ENCODE measurements around the gene NEO1. TPM values are rescaled to one million over a fixed set of nuclear protein-coding genes. Genes with fewer than 3 reads are reported as not detected.
A peak's percentile ranks its signal among the peaks of the same experiment; 100 is the strongest.
"Not testable (repeated sequence)": the region's sequence is repeated elsewhere in the genome, so short reads cannot be mapped to it uniquely, and the experiment has no call there.

NEO1 gene
- total RNA-seq, 1 donor from 2014 or later: 75.6 TPM

GRCh38 chr15:73298522-73299245, 246.4 kb downstream of the NEO1 start:
- no peak overlapping the region for H3K27ac Mint-ChIP-seq (ENCODE audit: unreplicated experiment)
- H3K9me3 Mint-ChIP-seq: no peaks in the 10 kb centered on the region
- peaks cover 14% of the 10 kb centered on the region for H3K36me3 Mint-ChIP-seq (ENCODE audit: low read depth)
- DNase-seq (ENCODE audit: low read depth, low spot score): no peak
- no peaks in the 10 kb centered on the region for H3K27me3 Mint-ChIP-seq (ENCODE audit: low read depth)
- no peak overlapping the region for H3K4me3 Mint-ChIP-seq
- TF ChIP-seq CTCF (conservative IDR thresholded peaks at IDR 0.05): no peak
- H3K4me1 Mint-ChIP-seq: no peaks in the 10 kb centered on the region

- H3K4me3 Mint-ChIP-seq; H3K9me3 Mint-ChIP-seq; H3K4me1 Mint-ChIP-seq; H3K27ac Mint-ChIP-seq (ENCODE audit: unreplicated experiment); DNase-seq (ENCODE audit: low read depth, low spot score); H3K27me3 Mint-ChIP-seq (ENCODE audit: low read depth): not testable (repeated sequence)
- peaks cover 14% of the 10 kb centered on the region for H3K36me3 Mint-ChIP-seq (ENCODE audit: low read depth)
These were observed 248.0 kb downstream of the NEO1 start for GRCh38 chr15:73300286-73300685.

GRCh38 chr15:73303636-73304035, 251.4 kb downstream of the NEO1 start:
- peaks cover 11% of the 10 kb centered on the region for H3K36me3 Mint-ChIP-seq (ENCODE audit: low read depth)
- no peaks in the 10 kb centered on the region for H3K27me3 Mint-ChIP-seq (ENCODE audit: low read depth)
- TF ChIP-seq CTCF (conservative IDR thresholded peaks at IDR 0.05): no peak
- H3K4me1 Mint-ChIP-seq: peaks cover 6% of the 10 kb centered on the region
- H3K27ac Mint-ChIP-seq (ENCODE audit: unreplicated experiment): no peak overlapping the region
- no peak overlapping the region for H3K4me3 Mint-ChIP-seq
- no peak for DNase-seq (ENCODE audit: low read depth, low spot score)
- no peaks in the 10 kb centered on the region for H3K9me3 Mint-ChIP-seq

- peak; percentile 45 for DNase-seq (ENCODE audit: low read depth, low spot score)
- Mint-ChIP-seq H3K4me1 (peaks cover 6% of the 10 kb centered on the region), H3K27ac (ENCODE audit: unreplicated experiment) (no peak overlapping the region), H3K9me3 (no peaks in the 10 kb centered on the region), H3K36me3 (ENCODE audit: low read depth) (peaks cover 9% of the 10 kb centered on the region), H3K27me3 (ENCODE audit: low read depth) (no peaks in the 10 kb centered on the region), H3K4me3 (peak overlapping the region; percentile 28)
- TF ChIP-seq CTCF (conservative IDR thresholded peaks at IDR 0.05): peak; percentile 76
These were observed 253.3 kb downstream of the NEO1 start for GRCh38 chr15:73305331-73306211.

- peaks cover 6% of the 10 kb centered on the region for H3K4me1 Mint-ChIP-seq
- H3K9me3 Mint-ChIP-seq: no peaks in the 10 kb centered on the region
- H3K4me3 Mint-ChIP-seq: no peak overlapping the region
- H3K27ac Mint-ChIP-seq (ENCODE audit: unreplicated experiment): no peak overlapping the region
- no peaks in the 10 kb centered on the region for H3K36me3 Mint-ChIP-seq (ENCODE audit: low read depth)
- H3K27me3 Mint-ChIP-seq (ENCODE audit: low read depth): no peaks in the 10 kb centered on the region
- no peak for DNase-seq (ENCODE audit: low read depth, low spot score)
- no peak for TF ChIP-seq CTCF (conservative IDR thresholded peaks at IDR 0.05)
These were observed 256.0 kb downstream of the NEO1 start for GRCh38 chr15:73308305-73308704.

- H3K4me1 Mint-ChIP-seq: no peaks in the 10 kb centered on the region
- H3K36me3 Mint-ChIP-seq (ENCODE audit: low read depth): no peaks in the 10 kb centered on the region
- no peak overlapping the region for H3K27ac Mint-ChIP-seq (ENCODE audit: unreplicated experiment)
- no peaks in the 10 kb centered on the region for H3K27me3 Mint-ChIP-seq (ENCODE audit: low read depth)
- TF ChIP-seq CTCF (conservative IDR thresholded peaks at IDR 0.05): no peak
- no peak overlapping the region for H3K4me3 Mint-ChIP-seq
- DNase-seq (ENCODE audit: low read depth, low spot score): no peak
- no peaks in the 10 kb centered on the region for H3K9me3 Mint-ChIP-seq
These were observed 261.6 kb downstream of the NEO1 start for GRCh38 chr15:73313861-73314260.

Measured in neural crest cell (in vitro differentiated cells).